PC-3 (cell line): ENCODE results near the gene FAM163B.

Source experiments
- EZH2 ChIP-seq: fragments of 300-600 bp; sonication (generic); IDR thresholded peaks from one replicate; pipeline ENCODE4 v1.6.1; 2017; ENCODE audit warnings: antibody characterized with exemption, mild to moderate bottlenecking, low read length; ENCODE audit not compliant: unreplicated experiment
- EZH2phosphoT487 ChIP-seq: fragments of 300-600 bp; sonication (generic); IDR thresholded peaks from 2 replicates; pipeline ENCODE4 v1.6.1; 2018; ENCODE audit warnings: mild to moderate bottlenecking, antibody characterized with exemption, low read length, borderline replicate concordance
- TF ChIP-seq, protein P1 (sequence below): fragments of 300-600 bp; sonication (generic); conservative IDR thresholded peaks from 2 replicates; pipeline ENCODE4 v1.5.1; 2017; ENCODE audit warnings: antibody characterized with exemption, low read depth, mild to moderate bottlenecking, low read length

DNA sequence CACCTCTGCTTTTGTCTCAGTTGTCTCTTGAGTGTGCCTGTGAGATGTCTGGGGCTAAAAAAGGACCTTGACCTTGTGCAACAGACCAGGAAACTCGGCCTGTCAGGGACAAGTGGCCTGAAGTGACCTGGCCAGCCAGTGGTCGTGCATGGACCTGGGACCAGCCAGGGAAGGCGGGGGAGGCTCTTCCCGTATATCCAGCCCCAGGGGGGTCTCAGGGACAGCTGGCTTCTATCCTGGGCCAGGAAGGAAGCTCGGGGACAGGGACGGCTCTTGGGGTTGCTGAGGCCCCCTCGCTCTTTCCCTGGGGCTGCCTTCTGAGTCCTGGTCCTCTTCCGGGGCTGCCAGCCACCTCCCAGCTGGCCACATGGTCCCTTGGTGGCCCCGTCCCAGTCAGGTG lies 77.9 kb downstream of the FAM163B start:
- TF ChIP-seq, protein P1, sequence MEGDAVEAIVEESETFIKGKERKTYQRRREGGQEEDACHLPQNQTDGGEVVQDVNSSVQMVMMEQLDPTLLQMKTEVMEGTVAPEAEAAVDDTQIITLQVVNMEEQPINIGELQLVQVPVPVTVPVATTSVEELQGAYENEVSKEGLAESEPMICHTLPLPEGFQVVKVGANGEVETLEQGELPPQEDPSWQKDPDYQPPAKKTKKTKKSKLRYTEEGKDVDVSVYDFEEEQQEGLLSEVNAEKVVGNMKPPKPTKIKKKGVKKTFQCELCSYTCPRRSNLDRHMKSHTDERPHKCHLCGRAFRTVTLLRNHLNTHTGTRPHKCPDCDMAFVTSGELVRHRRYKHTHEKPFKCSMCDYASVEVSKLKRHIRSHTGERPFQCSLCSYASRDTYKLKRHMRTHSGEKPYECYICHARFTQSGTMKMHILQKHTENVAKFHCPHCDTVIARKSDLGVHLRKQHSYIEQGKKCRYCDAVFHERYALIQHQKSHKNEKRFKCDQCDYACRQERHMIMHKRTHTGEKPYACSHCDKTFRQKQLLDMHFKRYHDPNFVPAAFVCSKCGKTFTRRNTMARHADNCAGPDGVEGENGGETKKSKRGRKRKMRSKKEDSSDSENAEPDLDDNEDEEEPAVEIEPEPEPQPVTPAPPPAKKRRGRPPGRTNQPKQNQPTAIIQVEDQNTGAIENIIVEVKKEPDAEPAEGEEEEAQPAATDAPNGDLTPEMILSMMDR, result no peak
- no peak for TF ChIP-seq EZH2
- TF ChIP-seq EZH2phosphoT487, result no peak
